Medulla oblongata (tissue), 1 donor: Measurements from ENCODE around the gene ENKD1.

Experiments
- DNase-seq: peaks from one replicate; pipeline ENCODE4 v3.0.0-alpha.2; 2015; ENCODE audit errors: extremely low spot score

The ENKD1 gene

DNA sequence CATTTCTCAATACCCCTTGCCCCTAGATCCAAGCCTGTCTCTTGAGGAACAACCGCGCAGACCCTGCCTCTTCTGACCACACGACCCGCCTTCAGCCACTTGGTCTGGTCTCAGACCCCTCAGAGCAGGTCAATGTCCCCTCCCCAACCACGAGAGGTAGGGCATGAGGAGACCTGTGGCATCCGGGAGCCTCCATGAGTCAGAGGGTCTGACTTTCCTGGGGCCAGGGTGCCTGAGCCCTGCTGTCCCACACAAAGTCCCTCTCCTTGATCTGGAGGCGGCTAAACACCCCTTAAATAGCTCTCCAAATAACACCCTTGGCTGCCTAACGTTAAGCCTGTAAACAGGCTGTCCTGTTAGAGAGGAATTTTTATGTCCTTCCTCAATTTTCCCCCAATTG, 16.5 kb downstream of the ENKD1 start:
- DNase-seq = no peak

DNA sequence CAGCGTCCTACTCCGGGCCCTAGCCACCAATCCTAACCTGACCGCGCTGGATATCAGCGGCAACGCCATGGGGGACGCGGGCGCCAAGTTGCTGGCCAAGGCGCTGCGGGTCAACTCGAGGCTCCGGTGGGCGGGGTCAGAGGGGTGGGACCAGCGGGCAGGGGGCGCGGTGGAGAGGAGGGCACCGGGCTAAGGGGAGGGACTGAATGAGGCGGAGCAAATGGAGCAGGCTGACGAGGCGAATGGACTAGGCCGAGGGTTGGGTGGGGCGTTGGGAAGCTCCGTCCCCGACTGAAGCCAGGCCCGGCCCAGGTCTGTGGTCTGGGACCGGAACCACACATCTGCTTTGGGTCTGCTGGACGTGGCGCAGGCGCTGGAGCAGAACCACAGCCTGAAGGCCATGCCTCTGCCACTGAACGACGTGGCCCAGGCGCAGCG, 17.0 kb downstream of the ENKD1 start:
- no peak for DNase-seq

- DNase-seq = no peak
Observed at GRCh38 chr16:67648764-67649407, 17.7 kb downstream of the ENKD1 start.

- no peak for DNase-seq
Observed at GRCh38 chr16:67648088-67648763, 18.3 kb downstream of the ENKD1 start.

DNA sequence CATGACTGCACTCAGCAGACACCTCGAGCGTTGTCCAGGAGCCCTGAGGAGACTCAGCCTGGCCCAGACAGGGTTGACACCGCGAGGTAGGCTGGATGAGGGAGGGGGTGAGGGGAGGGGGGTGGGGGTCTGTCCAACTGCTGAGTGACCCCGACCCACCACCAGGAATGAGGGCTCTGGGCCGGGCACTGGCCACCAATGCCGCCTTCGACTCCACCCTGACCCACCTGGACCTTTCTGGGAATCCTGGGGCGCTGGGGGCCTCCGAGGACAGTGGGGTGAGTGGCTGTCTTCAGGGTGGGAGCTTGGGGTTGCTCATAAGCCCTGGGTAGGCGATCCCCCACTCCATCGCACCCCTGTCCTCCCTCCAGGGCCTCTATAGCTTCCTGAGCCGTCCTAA, 18.9 kb downstream of the ENKD1 start:
- DNase-seq = no peak

- DNase-seq = no peak
Observed at GRCh38 chr16:67647111-67647651, 19.4 kb downstream of the ENKD1 start.

DNA sequence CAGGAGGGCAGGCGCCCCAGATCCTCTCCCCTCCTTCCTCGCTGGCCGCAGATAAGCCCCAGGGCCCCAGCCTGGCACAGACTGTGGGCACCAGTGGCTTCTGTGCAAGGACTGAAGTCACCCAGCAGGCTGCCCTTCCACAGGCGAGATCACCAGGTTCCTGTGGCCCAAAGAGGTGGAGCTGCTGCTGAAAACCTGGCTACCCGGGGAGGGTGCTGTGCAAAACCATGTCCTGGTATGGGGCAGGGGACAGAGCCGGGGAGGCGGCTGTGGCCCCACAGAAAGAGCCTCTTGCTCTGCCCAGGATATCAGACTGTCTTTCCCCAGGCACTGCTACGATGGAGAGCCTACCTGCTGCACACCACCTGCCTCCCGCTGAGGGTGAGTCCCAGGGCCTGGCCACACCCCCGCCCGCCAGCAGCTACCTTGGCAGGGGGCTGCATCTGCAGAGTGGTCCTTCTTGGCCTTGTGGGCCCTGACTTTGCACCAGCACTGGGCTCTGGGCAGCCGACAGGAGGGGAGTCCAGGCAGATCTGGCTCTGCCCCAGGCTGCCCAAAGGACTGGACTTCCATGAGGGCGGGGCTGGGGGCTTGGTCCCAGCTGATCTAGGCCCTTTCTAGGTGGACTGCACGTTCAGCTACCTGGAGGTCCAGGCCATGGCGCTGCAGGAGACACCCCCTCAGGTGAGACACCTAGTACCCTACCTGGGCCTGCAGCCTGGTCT, 21.0 kb downstream of the ENKD1 start:
- DNase-seq = no peak

- no peak for DNase-seq
Observed at GRCh38 chr16:67644038-67644437, 22.5 kb downstream of the ENKD1 start.

GRCh38 chr16:67641779-67642708, 24.5 kb downstream of the ENKD1 start:
- DNase-seq = peak; percentile 87

GRCh38 chr16:67637625-67638024, 28.9 kb downstream of the ENKD1 start:
- no peak for DNase-seq

DNA sequence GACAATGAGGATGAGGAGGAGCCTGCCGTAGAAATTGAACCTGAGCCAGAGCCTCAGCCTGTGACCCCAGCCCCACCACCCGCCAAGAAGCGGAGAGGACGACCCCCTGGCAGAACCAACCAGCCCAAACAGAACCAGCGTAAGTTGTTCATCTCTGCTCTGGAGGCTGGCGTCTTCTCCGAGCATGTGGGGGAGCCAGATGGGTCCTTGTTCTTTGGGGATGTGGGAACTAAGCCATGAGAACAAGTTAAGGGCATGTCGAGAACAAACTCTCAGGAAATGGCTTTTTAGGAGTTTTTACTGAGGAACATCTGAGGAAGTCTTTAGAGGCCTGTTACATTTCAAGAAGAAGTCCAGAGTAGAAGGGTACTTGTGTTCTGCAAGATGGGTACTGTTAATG, 29.8 kb downstream of the ENKD1 start:
- no peak for DNase-seq

GRCh38 chr16:67632415-67633172, 34.0 kb downstream of the ENKD1 start:
- DNase-seq = peak; percentile 11

DNA sequence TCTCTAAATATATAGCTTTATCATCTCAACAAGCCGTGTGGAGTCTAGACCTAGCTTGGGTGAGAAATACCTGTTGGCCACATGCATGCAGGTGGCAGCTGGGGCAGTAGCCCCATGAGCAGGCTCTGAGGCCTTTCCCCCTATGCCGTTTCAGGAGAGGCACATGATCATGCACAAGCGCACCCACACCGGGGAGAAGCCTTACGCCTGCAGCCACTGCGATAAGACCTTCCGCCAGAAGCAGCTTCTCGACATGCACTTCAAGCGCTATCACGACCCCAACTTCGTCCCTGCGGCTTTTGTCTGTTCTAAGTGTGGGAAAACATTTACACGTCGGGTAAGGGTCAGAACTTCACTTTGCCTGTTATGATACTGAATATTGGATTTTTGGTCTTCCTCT, 38.3 kb downstream of the ENKD1 start:
- no peak for DNase-seq

GRCh38 chr16:67613808-67614207, 52.7 kb downstream of the ENKD1 start:
- no peak for DNase-seq
